HG03135 (cell line): ENCODE data around the gene ACSS2.

Source experiments
- ATAC-seq: cut with Tn5 transposase; IDR thresholded peaks from one replicate; pipeline ENCODE4 v1.9.1; 2021; ENCODE audit warnings: mild to moderate bottlenecking, moderate library complexity; ENCODE audit not compliant: unreplicated experiment

ACSS2 gene

GRCh38 chr20:34971561-34972235 lies 95.3 kb downstream of the ACSS2 start:
- no peak for ATAC-seq

- ATAC-seq, result no peak
Observed at GRCh38 chr20:34974246-34974645, 97.8 kb downstream of the ACSS2 start.

- ATAC-seq, result no peak
Observed at GRCh38 chr20:34976286-34976685, 99.9 kb downstream of the ACSS2 start.
